K562 (cell line): ENCODE results near the gene MPHOSPH9. TPM values are rescaled to one million over a fixed set of nuclear protein-coding genes. Genes with fewer than 3 reads are reported as not detected.

Experiments
- ESRRA ChIP-seq: fragments of 450-650 bp; IDR thresholded peaks from 2 replicates; pipeline ENCODE4 v1.6.1; 2014; ENCODE audit warnings: low read depth, mild to moderate bottlenecking, moderate library complexity, borderline replicate concordance
- FUS ChIP-seq: fragments of 200-400 bp; formaldehyde crosslinking; optimal IDR thresholded peaks from 2 replicates; pipeline ENCODE3; 2017; ENCODE audit warnings: low read depth, low read length
- HMGN3 ChIP-seq: IDR thresholded peaks from 2 replicates; pipeline ENCODE4 v1.6.1; 2011; ENCODE audit warnings: borderline replicate concordance, low read depth, mild to moderate bottlenecking, mixed read lengths, low read length; ENCODE audit not compliant: insufficient read length; ENCODE audit errors: extremely low read depth
- RCOR1 ChIP-seq, 2 experiments: IDR thresholded peaks; 2 replicates each; pipeline ENCODE4 v1.6.1; 2012; ENCODE audit warnings: low read depth in 2 of 2, low read length in 2 of 2, borderline replicate concordance in 1 of 2, improper control_type of control experiment in 1 of 2
- TOE1 ChIP-seq, 2 experiments: fragments of 450-650 bp in 1 of 2; sonication (generic) in 1 of 2; formaldehyde crosslinking in 1 of 2; IDR thresholded peaks; 2 replicates each; pipeline versions ENCODE4 v1.7.1 to v1.8.0; 2016 to 2022; ENCODE audit warnings: borderline replicate concordance in 2 of 2, mild to moderate bottlenecking in 2 of 2, antibody characterized with exemption in 1 of 2, inconsistent platforms in 1 of 2, low read depth in 1 of 2, missing genetic modification reagents in 1 of 2, moderate library complexity in 1 of 2
- ZNF696 ChIP-seq: fragments of 250-450 bp; sonication (Bioruptor Pico); conservative IDR thresholded peaks from 2 replicates; pipeline ENCODE4 v1.4.0; 2020; ENCODE audit warnings: mild to moderate bottlenecking, moderate library complexity
- polyA plus RNA-seq, 8 experiments: library from polyadenylated mRNA; depleted of rRNA in 4 of 8; stranded (reverse) in 5 of 8; unstranded in 3 of 8; fragments of >200 nt; fragmentation: Nextera tagmentation in 2 of 8; fragmentation: Illumina TruSeq in 1 of 8; extraction: Ambion mirVana in 2 of 8; extraction: Trizol in 1 of 8; gene quantifications; 2 replicates each; pipeline versions ENCODE4 v1.2.1 to v1.2.3, GENCODE V29; 2011 to 2014; ENCODE audit warnings: inconsistent platforms in 1 of 8, missing spikeins in 1 of 8
- total RNA-seq, 7 experiments: library from RNA; depleted of rRNA in 6 of 7; stranded (reverse); fragments of >200 nt in 6 of 7; fragmentation: Illumina TruSeq in 2 of 7; extraction: Trizol in 2 of 7; gene quantifications; 2 replicates each; pipeline versions ENCODE4 v1.2.1 to v1.2.3, GENCODE V29; 2011 to 2021; ENCODE audit warnings: low replicate concordance in 1 of 7
- TF ChIP-seq, protein P1 (sequence below): fragments of 200-800 bp; sonication (Bioruptor generic); IDR thresholded peaks from 2 replicates; pipeline ENCODE4 v1.6.1; 2017; ENCODE audit warnings: missing genetic modification characterization, missing compliant biosample characterization
- TF ChIP-seq, protein P2 (sequence below): fragments of 200-800 bp; sonication (Bioruptor generic); IDR thresholded peaks from 2 replicates; pipeline ENCODE4 v1.6.1; 2016; ENCODE audit warnings: missing genetic modification characterization, missing compliant biosample characterization
- TF ChIP-seq, protein P3 (sequence below): sonication (generic); formaldehyde crosslinking; IDR thresholded peaks from 2 replicates; pipeline ENCODE4 v1.8.1; 2023; ENCODE audit warnings: mild to moderate bottlenecking, missing genetic modification reagents, moderate library complexity

The MPHOSPH9 gene
- total and polyA plus RNA-seq, 9 of the 15 experiments (the other 6 are each of a cell fraction or from before 2014, with no cell fraction given): 14.2 to 103 (median 54.5) TPM

DNA sequence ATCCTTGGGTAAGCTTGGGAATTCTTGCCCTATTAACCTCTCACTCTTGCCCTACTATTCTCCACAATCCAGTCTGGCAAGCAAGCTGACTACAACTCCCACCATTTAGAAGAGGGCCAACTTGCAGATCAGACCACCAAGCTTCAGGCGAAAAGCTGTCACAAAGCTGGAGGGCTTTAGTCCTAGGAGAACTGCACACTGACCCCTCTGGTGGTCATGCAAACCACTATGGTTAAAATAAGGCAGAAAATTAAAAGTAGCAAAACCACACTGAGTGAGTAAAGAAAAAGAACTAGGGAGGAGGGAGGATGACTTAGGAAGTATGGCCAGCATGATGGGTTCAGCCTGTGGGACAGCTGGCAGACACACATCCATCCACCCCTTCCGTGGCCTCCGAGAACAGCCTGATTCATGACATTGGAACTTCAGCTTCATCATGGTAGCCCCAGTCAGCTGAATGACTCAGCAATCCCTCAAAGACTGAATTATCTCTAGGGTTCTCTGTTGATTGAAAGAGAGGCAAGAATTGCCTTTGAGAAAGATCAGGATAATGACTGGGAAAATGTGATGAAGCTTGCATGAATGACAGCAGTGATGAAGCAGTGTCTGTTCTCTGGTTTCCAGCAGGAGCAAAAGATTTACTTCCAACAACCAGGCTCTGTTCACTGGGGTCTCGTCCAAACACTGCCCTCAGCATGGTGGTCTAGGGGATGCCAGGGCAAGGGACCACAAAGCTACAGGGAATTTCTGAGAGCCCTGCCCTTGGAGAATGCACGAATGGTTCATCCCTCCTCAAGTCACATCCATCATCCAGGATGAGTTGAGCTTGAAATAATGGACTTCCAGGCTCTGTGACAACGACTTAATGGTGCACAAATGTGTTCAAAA is 106.4 kb downstream of the MPHOSPH9 start (continued):
- TF ChIP-seq FUS (no peak), ZNF696 (no peak), ESRRA (peak; percentile 15; the same call in 1 of the 2 replicates), TOE1 (IDR thresholded peaks at IDR 0.05; ENCODE audit: borderline replicate concordance) (no peak), TOE1 (CRISPR knock-in tag; IDR thresholded peaks at IDR 0.05; ENCODE audit: borderline replicate concordance, low read depth) (no peak), RCOR1 (IDR thresholded peaks at IDR 0.05; ENCODE audit: borderline replicate concordance in 1 of 2, low read depth in 2 of 2, low read length in 2 of 2) (peak in 1 of 2 experiments; percentile 92; a peak in 3 of 4 replicates), HMGN3 (no peak)
- TF ChIP-seq, protein P1, sequence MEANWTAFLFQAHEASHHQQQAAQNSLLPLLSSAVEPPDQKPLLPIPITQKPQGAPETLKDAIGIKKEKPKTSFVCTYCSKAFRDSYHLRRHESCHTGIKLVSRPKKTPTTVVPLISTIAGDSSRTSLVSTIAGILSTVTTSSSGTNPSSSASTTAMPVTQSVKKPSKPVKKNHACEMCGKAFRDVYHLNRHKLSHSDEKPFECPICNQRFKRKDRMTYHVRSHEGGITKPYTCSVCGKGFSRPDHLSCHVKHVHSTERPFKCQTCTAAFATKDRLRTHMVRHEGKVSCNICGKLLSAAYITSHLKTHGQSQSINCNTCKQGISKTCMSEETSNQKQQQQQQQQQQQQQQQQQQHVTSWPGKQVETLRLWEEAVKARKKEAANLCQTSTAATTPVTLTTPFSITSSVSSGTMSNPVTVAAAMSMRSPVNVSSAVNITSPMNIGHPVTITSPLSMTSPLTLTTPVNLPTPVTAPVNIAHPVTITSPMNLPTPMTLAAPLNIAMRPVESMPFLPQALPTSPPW (CRISPR knock-in tag): peak; percentile 48
- TF ChIP-seq, protein P2, sequence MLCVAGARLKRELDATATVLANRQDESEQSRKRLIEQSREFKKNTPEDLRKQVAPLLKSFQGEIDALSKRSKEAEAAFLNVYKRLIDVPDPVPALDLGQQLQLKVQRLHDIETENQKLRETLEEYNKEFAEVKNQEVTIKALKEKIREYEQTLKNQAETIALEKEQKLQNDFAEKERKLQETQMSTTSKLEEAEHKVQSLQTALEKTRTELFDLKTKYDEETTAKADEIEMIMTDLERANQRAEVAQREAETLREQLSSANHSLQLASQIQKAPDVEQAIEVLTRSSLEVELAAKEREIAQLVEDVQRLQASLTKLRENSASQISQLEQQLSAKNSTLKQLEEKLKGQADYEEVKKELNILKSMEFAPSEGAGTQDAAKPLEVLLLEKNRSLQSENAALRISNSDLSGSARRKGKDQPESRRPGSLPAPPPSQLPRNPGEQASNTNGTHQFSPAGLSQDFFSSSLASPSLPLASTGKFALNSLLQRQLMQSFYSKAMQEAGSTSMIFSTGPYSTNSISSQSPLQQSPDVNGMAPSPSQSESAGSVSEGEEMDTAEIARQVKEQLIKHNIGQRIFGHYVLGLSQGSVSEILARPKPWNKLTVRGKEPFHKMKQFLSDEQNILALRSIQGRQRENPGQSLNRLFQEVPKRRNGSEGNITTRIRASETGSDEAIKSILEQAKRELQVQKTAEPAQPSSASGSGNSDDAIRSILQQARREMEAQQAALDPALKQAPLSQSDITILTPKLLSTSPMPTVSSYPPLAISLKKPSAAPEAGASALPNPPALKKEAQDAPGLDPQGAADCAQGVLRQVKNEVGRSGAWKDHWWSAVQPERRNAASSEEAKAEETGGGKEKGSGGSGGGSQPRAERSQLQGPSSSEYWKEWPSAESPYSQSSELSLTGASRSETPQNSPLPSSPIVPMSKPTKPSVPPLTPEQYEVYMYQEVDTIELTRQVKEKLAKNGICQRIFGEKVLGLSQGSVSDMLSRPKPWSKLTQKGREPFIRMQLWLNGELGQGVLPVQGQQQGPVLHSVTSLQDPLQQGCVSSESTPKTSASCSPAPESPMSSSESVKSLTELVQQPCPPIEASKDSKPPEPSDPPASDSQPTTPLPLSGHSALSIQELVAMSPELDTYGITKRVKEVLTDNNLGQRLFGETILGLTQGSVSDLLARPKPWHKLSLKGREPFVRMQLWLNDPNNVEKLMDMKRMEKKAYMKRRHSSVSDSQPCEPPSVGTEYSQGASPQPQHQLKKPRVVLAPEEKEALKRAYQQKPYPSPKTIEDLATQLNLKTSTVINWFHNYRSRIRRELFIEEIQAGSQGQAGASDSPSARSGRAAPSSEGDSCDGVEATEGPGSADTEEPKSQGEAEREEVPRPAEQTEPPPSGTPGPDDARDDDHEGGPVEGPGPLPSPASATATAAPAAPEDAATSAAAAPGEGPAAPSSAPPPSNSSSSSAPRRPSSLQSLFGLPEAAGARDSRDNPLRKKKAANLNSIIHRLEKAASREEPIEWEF (CRISPR knock-in tag): no peak
- TF ChIP-seq, protein P3, sequence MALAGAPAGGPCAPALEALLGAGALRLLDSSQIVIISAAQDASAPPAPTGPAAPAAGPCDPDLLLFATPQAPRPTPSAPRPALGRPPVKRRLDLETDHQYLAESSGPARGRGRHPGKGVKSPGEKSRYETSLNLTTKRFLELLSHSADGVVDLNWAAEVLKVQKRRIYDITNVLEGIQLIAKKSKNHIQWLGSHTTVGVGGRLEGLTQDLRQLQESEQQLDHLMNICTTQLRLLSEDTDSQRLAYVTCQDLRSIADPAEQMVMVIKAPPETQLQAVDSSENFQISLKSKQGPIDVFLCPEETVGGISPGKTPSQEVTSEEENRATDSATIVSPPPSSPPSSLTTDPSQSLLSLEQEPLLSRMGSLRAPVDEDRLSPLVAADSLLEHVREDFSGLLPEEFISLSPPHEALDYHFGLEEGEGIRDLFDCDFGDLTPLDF (CRISPR knock-in tag): no peak
